ENCODE data around the gene FGGY.

DNA sequence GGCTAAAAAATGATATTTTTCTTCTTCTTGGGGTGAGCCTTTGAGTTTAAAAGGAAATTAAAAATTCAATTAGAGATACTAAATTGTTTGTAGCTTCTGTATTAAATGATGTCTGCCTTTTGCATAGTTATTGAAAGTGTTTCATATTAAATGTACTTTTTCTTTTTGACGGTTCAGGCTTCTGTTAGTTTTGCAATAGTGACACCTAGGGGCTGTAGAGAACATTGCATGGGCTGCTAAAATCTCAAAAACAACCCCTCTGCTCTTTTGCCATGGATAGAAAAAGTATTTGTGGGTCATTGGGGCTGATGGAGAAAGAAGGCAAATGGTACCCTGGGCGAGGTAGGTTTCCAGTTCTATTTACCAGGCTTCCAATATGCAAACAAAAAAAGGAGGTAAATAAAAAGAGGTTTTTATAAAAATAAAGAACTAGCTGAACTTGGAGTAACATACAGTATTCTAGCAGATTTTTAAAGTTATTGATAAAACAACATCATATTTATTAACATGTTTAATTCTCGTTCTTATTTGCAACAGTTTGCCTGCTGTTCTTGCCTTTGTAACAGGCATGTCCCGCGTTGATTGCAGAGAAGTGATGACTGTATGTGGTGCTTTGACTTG, 402.4 kb downstream of the FGGY start:
- TF ChIP-seq POLR2A (IDR thresholded peaks at IDR 0.05; ENCODE audit: low read length) (no peak), GATA1 (IDR thresholded peaks at IDR 0.05; ENCODE audit: low read depth, low read length) (no peak)
